Left lobe of liver (tissue), 2 donors: ENCODE measurements around the gene LRP1B. TPM values are rescaled to one million over a fixed set of nuclear protein-coding genes. Genes with fewer than 3 reads are reported as not detected.
A peak's percentile ranks its signal among the peaks of the same experiment; 100 is the strongest.
"Not testable (repeated sequence)": the region's sequence is repeated elsewhere in the genome, so short reads cannot be mapped to it uniquely, and the experiment has no call there.

ENCODE experiments used
- ATAC-seq: fragments of 200-7000 bp; cut with Tn5 transposase; one replicate; pipeline ENCODE4 v1.9.1; 2020; ENCODE audit warnings: mild to moderate bottlenecking, moderate library complexity
- DNase-seq: peaks from one replicate; pipeline ENCODE4 v3.0.0-alpha.2; 2020; ENCODE audit warnings: low spot score
- total RNA-seq: library from RNA; stranded (reverse); gene quantifications from one replicate; pipeline ENCODE4 v1.2.1, GENCODE V29; 2021
- donor health status: DM: no; HTN: no; CAD: no; lungs with moderate emphysema.
- donor health status: DM: no; HTN: yes; CAD: no.

LRP1B gene
- total RNA-seq, 1 donor from 2014 or later, result 0.25 TPM

DNA sequence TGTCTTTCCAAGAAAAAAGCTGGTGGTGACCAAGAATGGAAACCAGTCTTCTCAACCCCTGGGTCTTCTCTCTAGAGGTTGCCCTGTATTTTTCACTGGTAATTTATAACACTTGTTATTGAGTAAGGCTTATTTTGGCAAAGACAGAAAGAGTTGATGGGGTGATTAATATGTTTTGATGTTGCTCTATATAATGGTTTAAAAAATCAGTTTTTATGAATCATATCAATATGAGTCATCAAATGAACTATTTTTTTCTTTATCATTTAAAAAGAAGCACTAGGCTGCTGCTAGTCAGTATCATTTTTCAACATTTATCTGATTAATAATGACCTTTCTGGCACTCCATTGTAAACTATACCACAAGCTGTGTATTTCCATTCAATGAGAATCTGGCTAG, 1142.2 kb downstream of the LRP1B start:
- DNase-seq (no peak), ATAC-seq (no peak)

DNA sequence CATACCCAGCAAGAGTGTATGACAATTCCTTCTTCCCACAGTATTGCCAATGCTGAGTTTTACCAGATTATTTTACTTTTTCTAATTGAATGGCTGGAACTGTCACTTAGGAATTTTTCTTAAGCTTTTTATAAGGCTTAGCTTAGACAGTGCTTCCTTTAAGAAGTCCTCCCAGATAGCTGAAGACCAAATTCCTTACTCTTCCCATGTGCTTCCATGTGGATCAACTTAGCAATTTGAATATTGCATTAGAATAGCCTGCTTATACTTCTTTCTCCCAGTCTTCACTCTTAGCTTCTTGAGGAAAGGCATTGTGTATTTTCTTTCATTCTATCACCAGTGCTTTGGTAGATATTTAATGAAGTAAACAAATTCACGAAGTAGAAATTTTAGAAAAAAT, 1144.4 kb downstream of the LRP1B start:
- DNase-seq (no peak), ATAC-seq (no peak)

DNA sequence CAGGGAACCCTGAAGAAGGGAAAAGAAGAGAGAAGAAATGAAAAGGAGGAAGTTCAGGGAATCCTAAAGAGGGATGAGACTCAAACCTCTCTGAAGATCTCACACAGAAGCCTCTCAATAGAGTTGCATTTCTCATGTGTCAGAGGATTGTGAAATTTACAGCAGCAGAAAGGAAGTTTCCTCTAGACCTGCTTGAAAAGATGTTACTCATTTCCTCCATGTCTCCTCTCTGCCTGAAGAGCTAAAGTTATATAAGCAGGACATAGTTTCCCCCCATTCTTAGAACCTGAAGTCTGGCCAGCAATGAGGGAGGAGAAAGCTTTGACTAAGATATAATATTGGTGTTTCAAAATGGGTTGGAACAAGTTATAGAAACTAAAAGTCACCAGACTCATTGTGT, 1155.6 kb downstream of the LRP1B start:
- DNase-seq (no peak), ATAC-seq (no peak)

DNA sequence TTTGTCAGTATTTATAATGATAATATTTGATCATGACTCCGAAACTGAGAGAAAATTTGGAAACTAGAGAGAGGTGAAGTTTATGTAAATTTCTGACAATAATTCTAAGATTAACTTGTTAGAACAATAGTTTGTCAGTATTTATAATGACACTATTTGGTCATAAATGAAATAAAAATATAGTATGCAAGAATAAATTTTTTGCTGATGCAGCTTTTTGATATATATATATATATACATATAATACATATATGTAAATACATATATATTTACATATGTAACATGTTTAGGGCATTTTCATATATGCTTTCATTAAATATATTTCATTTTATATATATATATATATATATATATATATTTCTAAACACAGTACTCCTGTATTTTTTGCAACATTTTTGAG, 1158.1 kb downstream of the LRP1B start:
- ATAC-seq, result no peak
- DNase-seq, result no peak

DNA sequence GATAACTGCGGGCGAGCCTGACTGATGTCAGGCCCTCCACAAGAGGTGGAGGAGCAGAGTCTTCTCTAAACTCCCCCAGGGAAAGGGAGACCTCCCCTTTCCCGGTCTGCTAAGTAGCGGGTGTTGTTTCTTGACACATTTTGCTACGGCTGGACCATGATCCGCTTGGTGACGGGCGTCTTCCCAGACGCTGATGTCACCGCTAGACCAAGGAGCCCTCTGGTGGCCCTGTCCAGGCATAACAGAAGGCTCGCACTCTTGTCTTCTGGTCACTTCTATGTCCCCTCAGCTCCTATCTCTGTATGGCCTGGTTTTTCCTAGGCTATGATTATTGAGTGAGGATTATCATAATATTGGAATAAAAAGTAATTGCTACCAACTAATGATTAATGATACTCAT, 1166.5 kb downstream of the LRP1B start:
- not testable (repeated sequence) for ATAC-seq, DNase-seq

DNA sequence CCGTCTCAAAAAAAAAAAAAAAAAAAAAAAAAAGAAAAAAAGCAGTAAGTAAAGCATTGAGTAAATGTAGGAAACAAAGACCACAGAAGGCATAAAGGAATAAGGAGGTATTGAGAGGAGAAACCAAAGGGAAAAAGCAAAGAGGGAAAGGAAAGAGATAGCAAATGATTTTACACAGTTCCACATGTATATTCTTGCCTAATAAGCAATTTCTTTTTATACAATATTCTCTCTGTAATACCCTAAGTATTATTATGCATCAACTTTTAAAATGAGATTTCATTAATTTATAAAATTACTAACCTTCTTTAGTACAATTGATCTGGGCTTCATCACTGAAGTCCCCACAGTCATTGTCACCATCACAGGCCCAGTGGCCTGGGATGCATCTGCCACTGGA, 1180.9 kb downstream of the LRP1B start:
- ATAC-seq (no peak), DNase-seq (no peak)

DNA sequence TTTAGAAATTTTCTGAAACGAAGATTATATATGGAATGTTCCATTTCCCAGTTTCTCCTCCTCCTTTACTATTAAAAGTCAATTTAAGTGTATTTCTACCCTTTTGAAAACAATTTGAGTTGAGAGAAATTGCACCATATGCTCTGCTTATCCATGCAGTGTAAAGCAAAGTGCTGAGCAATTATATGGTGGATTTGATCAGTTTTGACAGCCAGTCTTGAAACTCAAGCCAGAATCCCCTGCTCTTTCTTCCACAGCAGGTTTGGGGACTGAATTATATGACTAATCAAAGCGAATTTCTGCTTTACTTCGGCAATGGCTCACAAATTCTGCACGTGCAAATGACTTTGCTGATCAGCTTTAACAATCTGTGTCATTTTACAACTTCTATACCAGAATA, 1183.6 kb downstream of the LRP1B start:
- no peak for DNase-seq

DNA sequence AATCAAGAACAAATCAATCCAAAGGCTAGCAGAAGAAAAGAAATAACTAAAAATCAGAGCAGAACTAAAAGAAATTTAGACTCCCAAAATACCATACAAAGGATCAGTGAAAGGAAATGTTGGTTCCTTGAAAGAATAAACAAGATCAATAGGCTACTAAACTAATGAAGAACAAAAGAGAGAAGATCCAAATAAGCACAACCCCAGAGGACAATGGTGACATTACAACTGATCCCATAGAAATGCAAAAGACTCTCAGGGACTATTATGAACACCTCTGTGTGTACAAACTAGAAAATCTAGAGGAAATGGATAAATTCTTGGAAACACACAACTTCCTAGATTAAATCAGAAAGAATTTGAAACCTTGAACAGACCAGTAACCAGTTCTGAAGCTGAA, 1186.9 kb downstream of the LRP1B start:
- ATAC-seq, result no peak
- no peak for DNase-seq

More for the DNA sequence above, 1183.6 kb downstream of the LRP1B start:
- no peak for ATAC-seq

DNA sequence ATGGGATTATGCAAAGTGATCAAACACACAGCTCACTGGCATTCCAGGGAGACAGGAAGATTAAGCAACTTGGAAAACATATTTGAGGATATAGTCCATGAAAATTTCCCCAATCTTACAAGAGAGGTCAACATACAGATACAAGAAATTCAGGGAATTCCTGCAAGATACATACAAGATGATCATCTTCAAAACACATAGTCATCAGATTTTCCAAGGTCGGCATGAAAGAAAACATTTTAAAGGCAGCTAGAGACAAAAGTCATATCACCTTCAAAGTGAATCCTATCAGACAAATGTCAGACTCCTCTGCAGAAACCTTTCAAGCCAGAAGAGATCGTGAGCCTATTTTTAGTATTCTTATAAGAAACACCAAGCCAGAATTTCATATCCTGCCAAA, 1188.5 kb downstream of the LRP1B start:
- DNase-seq (no peak), ATAC-seq (no peak)

DNA sequence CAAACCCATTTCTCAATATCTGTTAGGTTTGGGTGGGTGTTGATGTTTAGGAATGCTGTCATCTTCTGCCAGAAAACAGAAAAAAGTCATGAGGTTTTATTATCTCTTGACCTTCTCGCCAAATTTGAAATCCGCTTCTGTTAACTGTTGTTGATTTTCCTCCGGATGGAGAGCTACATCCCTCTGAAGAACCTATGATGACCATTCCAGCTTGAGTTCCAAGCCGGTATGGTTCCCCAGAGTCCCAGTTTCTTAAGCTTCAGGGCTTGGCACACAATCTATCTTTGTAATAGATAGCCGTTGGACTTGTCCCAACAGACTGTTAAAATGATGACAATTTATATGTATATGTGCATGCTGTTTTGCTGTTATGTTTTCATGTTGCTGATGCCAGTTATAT, 1201.0 kb downstream of the LRP1B start:
- no peak for DNase-seq
- no peak for ATAC-seq

DNA sequence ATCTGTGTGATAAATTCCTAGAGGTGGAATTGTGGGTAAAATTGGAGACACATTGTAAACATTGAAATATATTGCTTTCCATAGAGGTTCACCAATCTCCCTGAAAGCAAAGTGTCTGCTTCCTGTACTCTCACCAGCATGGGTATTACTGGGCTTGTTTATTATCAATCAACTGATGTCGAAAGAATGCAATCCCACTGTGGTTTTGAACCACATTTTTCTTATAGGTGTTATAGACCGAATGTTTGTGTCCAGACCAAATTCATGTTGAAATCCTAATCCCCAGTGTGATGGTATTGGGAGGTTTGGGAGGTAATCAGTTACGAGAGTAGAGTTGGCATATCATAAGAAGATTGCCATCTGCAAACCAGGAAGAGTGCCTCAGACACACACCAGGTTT, 1212.4 kb downstream of the LRP1B start:
- ATAC-seq (no peak), DNase-seq (no peak)

DNA sequence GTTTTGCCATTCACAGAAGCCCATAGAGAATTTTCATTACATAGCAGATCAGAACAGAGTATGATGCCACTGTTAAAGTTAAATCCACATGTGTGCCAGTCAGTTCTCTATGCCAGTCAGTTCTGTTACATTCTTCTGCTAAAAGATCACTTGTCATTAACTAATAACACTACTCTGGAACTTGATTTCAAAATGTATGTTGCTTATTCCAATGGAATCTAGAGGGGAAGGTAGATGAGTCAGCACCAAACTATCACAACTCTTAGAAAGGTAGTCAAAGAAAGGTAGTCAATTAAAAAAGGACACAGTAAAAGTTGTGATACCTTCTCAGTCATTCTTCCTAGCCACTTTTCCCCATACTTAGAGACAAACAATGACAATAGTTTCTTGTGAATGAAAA, 1214.4 kb downstream of the LRP1B start:
- no peak for ATAC-seq

DNA sequence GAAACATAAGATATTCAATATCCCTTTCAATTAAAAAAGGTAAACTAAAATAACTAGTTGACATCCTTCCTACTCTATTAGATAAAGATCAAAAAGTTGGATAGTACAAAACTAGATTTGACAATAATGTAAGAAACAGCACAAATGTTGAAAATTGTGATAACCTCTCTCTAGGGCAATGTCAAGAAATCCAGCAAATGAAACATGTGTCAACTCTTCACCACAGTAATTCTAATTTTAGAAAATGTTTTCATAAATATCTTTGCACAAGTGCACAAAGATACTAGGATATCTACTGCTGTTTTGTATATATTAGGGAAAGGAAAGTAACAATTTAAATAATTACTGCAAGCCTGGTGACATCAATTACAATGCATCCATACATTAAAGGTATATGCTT, 1220.1 kb downstream of the LRP1B start:
- ATAC-seq (no peak), DNase-seq (no peak)

More for the DNA sequence above, 1214.4 kb downstream of the LRP1B start:
- no peak for DNase-seq

DNA sequence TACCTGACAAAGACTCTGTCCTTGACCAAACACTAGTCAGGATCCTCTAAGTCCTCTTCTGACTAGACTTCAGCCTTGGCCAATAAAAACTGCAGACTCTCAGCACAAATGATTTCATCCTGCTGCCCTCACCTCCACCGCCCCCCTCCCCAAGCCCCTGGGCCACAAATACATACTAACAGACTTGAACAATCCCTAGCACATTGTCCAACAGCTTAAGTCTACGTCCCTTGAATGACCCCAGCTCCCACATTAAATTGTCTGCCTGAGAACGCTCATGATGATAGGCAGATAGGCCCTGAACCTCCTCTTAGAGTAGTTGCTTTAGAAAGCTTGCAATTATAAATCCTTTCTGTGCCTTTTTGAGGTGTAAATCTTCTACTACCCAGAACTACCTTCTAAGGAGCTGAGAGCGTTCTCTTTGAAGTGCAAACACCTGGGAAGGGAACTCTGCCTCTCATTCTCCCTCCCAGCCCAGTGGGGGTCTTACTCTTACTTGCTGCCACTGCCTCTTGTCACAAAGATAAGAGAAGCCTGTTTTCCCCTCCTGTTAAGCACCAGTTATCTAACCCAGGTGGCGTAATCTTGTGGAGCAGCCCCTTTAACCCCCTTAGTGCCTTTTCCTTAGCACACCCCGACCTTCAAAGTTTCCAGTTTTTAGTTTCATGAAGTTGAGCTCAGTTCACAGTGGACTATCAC, 1225.6 kb downstream of the LRP1B start:
- ATAC-seq (no peak), DNase-seq (no peak)

DNA sequence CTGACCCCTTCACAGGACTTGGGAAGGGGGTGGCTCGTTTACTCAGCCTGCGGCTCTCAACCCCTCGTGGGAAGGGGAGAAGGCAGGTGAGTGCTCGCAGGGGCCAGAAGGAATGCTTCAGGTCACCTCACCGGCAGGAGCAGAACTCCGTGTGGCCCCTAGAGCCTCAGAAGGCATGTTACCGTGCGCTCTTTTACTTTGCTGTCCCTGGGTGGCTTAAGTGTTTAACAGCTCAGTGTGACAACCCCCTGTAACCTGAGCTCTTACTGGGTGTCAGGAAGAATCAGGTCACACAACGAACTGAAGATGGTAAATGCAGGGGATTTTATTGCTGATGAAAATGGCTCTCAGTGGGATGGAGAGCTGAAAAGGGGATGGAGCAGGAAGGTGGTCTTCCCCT, 1235.4 kb downstream of the LRP1B start:
- DNase-seq (no peak), ATAC-seq (no peak)

DNA sequence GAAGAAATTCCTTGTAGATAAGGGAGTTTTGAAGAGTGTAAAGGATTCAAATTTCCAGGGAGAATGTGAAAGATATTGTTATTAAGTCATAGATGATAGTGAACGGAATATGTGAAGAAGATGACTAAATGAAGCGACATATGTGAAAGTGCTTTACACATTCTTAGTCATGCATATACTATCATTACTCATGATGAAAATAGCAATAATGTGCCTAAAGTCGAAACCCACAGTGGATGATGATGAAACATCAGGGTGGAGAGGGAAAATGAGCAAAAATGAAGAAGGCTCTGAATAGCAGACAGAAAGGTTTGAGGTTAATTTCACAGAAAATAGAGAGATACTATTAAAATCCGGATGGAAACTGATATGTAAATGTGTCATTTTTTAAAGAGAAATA, 1237.1 kb downstream of the LRP1B start:
- DNase-seq (no peak), ATAC-seq (no peak)

DNA sequence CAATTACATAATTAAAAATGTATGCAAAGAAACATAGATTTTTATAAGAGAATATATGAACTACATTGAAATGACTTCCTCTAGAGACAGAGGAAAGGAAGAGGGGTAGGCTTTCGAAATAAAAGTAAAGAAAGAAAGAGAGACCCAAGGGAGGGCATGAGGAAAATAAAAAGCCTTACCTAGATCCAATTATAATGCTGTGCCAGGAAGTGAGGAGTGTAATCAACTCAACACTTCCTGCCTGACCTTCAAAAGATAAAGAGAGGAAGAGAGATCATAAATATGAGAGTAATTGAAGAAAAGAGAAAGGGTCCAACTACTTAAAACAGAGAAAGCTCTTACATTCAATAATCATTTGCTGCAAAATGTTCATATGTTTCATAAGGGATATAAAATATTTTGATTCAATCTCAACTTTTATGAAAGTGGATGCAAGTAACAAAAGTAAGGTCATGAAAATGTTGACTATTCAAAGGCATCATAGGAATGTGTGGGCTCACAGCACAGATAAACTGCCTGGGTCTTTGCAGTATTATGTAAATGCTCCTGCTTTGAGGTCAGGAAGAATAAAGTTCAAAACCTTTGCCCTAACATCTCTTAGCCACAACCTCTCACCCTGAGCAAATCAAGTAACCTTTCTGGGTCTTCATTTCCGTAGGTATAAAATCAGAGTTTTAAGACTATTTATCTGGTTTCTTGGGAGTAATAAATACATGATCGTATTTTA, 1237.7 kb downstream of the LRP1B start:
- no peak for DNase-seq
- no peak for ATAC-seq

DNA sequence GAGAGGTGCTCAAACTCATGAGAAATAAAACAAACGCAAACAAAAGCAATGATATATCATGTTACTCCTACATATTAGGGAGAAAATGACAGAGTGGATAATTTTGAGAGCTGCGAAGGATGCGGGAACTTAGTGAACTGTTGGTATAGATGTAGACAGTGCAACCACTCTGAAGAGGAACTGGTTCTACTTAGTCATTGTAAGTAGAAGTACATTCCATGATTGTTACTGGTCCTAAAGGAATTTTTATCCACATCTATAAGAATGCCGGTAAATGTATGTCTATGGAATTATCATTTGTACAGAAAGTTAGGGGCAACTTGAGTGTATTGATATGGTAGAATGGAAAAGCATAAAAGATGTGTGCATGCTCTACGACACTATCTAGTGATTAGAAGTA, 1238.4 kb downstream of the LRP1B start:
- ATAC-seq (no peak), DNase-seq (no peak)

DNA sequence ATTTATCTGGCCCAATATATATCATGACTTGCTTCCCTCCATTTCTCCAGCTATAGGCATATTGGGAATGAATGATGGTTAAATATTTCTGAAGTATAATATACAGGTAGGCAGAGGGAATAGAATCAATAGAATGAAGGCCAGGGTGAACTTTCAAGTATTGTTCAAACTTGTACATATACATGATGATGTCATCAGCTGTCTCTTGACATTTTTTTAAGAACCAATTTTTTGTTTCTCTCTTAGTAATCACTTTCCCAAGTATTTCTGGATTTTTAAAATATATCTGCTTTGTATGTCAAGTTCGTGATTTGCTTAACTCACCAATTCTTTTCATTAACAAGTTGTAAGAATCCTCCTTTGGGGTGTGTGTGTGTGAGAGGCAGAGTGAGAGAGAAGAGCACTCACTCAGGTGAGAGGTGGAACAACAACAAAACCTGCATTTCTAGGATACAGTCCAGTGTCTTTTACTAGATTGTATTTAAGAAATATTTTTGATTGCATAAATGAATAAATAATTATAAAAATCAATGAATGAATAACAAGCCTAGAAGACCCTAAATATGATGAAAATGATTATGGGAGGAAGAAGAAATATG, 1239.1 kb downstream of the LRP1B start:
- DNase-seq, result no peak

DNA sequence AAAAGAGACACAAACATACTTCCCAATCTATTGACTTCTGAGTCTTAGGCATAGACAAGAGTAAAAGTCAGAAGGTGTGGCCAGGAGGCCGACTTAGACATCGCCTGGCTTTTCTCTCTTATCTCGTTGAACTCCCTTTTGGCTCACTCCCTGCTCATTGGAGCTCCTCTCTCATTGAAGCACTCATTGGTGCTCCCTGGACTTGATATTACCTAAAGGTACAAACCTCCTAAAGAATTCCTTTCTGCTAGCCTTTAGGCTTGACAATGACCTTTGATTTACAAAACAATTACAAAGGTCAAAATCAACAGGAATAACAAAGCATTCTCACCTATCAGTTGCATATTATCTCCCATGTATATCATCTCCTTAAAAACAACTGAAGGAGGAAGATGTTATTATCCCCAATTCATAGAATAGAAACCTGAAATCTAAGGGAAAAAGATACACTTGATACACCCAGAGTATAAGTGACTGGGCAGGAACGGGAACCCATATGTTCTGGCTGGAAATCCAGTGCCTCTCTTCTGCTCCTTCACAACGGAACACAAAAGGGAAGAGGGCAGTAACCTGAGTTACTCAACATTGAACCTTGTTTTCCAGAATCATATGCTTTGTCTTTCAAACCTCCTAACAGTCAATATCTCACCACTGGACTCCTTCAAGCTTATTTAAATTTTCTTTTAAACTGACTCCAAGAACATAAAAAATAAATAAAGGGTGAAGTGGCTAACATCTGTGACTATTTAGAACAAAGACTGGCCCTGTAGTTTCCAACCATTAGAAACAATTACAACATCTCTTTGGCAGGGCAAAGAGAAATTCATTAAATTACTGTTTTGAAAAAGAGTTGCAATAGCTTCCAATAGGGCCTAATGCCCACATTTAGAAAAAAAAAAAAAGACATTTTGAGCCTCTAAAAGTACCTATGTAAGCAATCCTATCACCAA, 1247.9 kb downstream of the LRP1B start:
- DNase-seq, result no peak
- ATAC-seq, result no peak

More for the DNA sequence above, 1239.1 kb downstream of the LRP1B start:
- ATAC-seq, result peak; percentile 43

DNA sequence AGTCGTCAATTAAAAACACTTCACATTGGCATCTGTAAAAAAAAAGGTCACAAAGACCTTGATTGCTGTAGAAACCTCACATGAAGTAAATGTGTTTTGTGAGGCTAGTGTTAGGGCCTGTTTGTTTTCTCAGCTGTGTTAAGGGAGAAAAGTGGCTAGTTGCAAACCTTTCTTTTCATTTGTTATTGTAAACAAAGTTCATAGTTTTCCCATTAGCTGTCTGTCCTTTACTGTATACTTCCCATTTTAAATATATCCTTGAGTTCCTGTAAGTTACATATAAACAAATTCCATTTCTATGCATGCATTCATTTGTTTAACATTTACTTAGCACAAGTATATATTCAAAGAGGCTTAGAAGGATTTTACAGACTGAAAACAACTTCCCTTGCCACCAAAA, 1250.2 kb downstream of the LRP1B start:
- ATAC-seq, result no peak
- no peak for DNase-seq
